Trophoblast cell (in vitro differentiated cells and primary cell): ENCODE data around the gene GTF2A2.
"Not testable (repeated sequence)": the region's sequence is repeated elsewhere in the genome, so short reads cannot be mapped to it uniquely, and the experiment has no call there.

ENCODE experiments used
- DNase-seq, 2 donors: peaks; one replicate each; pipeline ENCODE4 v3.0.0-alpha.2; 2016
- H2AFZ ChIP-seq: 2 replicates; pipeline ENCODE4 v1.6.1; 2013; ENCODE audit warnings: low read length, moderate library complexity, mild to moderate bottlenecking; ENCODE audit not compliant: insufficient read depth, poor library complexity
- H2AK5ac ChIP-seq: 2 replicates; pipeline ENCODE4 v1.6.1; 2013; ENCODE audit warnings: mild to moderate bottlenecking, low read length
- H2BK120ac ChIP-seq: 2 replicates; pipeline ENCODE4 v1.6.1; 2013; ENCODE audit warnings: low read length, mild to moderate bottlenecking, moderate library complexity; ENCODE audit not compliant: insufficient read depth, poor library complexity
- H2BK12ac ChIP-seq: 2 replicates; pipeline ENCODE4 v1.6.1; 2013; ENCODE audit warnings: mild to moderate bottlenecking, low read length, moderate library complexity
- H2BK5ac ChIP-seq: 2 replicates; pipeline ENCODE4 v1.6.1; 2013; ENCODE audit warnings: low read length, low read depth, moderate library complexity, mild to moderate bottlenecking; ENCODE audit not compliant: poor library complexity
- H3K14ac ChIP-seq: 2 replicates; pipeline ENCODE4 v1.6.1; 2013; ENCODE audit warnings: mild to moderate bottlenecking, low read length
- H3K18ac ChIP-seq: 2 replicates; pipeline ENCODE4 v1.6.1; 2013; ENCODE audit warnings: mild to moderate bottlenecking, low read length
- H3K23ac ChIP-seq: 2 replicates; pipeline ENCODE4 v1.6.1; 2013; ENCODE audit warnings: low read length
- H3K27ac ChIP-seq: 2 replicates; pipeline ENCODE4 v1.5.1; 2013; ENCODE audit warnings: low read depth, mild to moderate bottlenecking, inconsistent platforms, low read length, moderate library complexity
- H3K27me3 ChIP-seq: 2 replicates; pipeline ENCODE4 v1.6.1; 2013; ENCODE audit warnings: inconsistent platforms, mild to moderate bottlenecking, low read length, moderate library complexity; ENCODE audit not compliant: insufficient read depth
- H3K36me3 ChIP-seq, 2 experiments: 1 replicate in 1 of 2; 2 replicates in 1 of 2; pipeline ENCODE4 v1.6.1; 2013; ENCODE audit warnings: low read length in 2 of 2, mild to moderate bottlenecking in 2 of 2, moderate library complexity in 1 of 2; ENCODE audit not compliant: insufficient read depth in 2 of 2, control insufficient read depth in 1 of 2
- H3K4ac ChIP-seq: 2 replicates; pipeline ENCODE4 v1.6.1; 2013; ENCODE audit warnings: low read depth, mild to moderate bottlenecking, low read length, moderate library complexity
- H3K4me1 ChIP-seq, 2 experiments: 1 replicate in 1 of 2; 2 replicates in 1 of 2; pipeline ENCODE4 v1.6.1; 2013; ENCODE audit warnings: low read length in 2 of 2, mild to moderate bottlenecking in 2 of 2, moderate library complexity in 1 of 2; ENCODE audit not compliant: insufficient read depth in 2 of 2, control insufficient read depth in 1 of 2
- H3K4me2 ChIP-seq: 2 replicates; pipeline ENCODE4 v1.6.1; 2013; ENCODE audit warnings: inconsistent platforms, mild to moderate bottlenecking, low read length, moderate library complexity
- H3K4me3 ChIP-seq: 2 replicates; pipeline ENCODE4 v1.5.1; 2013; ENCODE audit warnings: mild to moderate bottlenecking, low read depth, low read length, inconsistent platforms
- H3K79me1 ChIP-seq: one replicate; pipeline ENCODE4 v1.6.1; 2013; ENCODE audit warnings: low read length
- H3K79me2 ChIP-seq: 2 replicates; pipeline ENCODE4 v1.6.1; 2013; ENCODE audit warnings: low read length, mild to moderate bottlenecking; ENCODE audit not compliant: control insufficient read depth, insufficient read depth, poor library complexity
- H3K9ac ChIP-seq: 2 replicates; pipeline ENCODE4 v1.6.1; 2013; ENCODE audit warnings: mild to moderate bottlenecking, low read length
- H3K9me3 ChIP-seq: 2 replicates; pipeline ENCODE4 v1.6.1; 2013; ENCODE audit warnings: low read depth, mild to moderate bottlenecking, control low read depth, inconsistent platforms, low read length; ENCODE audit not compliant: insufficient read depth
- H4K12ac ChIP-seq: 2 replicates; pipeline ENCODE4 v1.6.1; 2013; ENCODE audit warnings: low read depth, mild to moderate bottlenecking, low read length, moderate library complexity
- H4K8ac ChIP-seq: 2 replicates; pipeline ENCODE4 v1.6.1; 2013; ENCODE audit warnings: low read depth, mild to moderate bottlenecking, low read length, moderate library complexity
- H4K91ac ChIP-seq: one replicate; pipeline ENCODE4 v1.6.1; 2013; ENCODE audit warnings: low read depth, mild to moderate bottlenecking, low read length, moderate library complexity
- WGBS: extraction: QIAGEN DNeasy Blood & Tissue Kit; methylation state at CpG from one replicate; pipeline ENCODE4 v1.1.7; 2013; ENCODE audit warnings: missing lambda C conversion rate; ENCODE audit not compliant: insufficient read length, insufficient coverage; ENCODE audit errors: extremely low coverage; 5-methylcytosine and 5-hydroxymethylcytosine counted together

GTF2A2 gene

DNA sequence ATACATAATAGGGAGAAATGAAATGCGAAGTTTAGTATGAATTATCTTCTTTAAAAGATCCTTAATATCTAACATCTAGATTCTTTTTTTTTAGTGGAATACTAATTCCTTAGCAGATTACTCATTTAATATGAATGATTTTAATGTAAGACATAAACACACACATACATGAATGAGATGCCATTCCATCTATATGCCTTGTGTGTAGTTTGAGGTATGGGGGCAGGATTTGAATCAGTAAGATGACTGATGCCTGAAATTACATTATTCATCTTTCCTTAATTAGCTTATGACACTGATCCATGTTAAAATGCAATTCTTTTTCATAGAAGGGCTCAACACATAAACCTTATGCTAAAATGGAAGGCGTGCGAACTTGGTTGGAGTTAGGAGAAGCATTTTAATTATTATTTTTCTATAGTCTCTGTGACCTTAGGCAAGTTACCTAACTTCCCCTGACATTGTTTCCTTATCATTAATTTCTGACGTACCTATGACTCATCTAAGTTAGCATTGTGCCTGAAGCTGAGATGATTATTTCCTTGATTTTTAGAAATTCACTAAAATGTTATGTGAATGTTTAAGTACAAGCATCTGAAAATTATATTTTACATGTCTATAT lies 42.6 kb upstream of the GTF2A2 start:
- Histone ChIP-seq H3K14ac (no peak overlapping the region), H3K4me1 (no peaks in the 10 kb centered on the region), H2AK5ac (no peak overlapping the region), H3K4me3 (no peak overlapping the region), H3K9me3 (no peaks in the 10 kb centered on the region), H2BK5ac (no peak overlapping the region), H3K79me2 (no peaks in the 10 kb centered on the region), H4K91ac (no peak overlapping the region), H4K8ac (no peak overlapping the region), H2BK120ac (no peak overlapping the region), H3K18ac (no peak overlapping the region), H3K36me3 (no peaks in the 10 kb centered on the region), H3K27me3 (no peaks in the 10 kb centered on the region), H4K12ac (no peak overlapping the region), H3K27ac (no peak overlapping the region), H3K23ac (no peak overlapping the region), H2AFZ (no peak overlapping the region), H2BK12ac (no peak overlapping the region), H3K9ac (no peak overlapping the region), H3K79me1 (no peaks in the 10 kb centered on the region), H3K4ac (no peak overlapping the region), H3K4me2 (no peak overlapping the region)
- DNase-seq, result peak; percentile 19 to 84
- no CpG with 5 or more reads among the region's 4 CpGs for WGBS

DNA sequence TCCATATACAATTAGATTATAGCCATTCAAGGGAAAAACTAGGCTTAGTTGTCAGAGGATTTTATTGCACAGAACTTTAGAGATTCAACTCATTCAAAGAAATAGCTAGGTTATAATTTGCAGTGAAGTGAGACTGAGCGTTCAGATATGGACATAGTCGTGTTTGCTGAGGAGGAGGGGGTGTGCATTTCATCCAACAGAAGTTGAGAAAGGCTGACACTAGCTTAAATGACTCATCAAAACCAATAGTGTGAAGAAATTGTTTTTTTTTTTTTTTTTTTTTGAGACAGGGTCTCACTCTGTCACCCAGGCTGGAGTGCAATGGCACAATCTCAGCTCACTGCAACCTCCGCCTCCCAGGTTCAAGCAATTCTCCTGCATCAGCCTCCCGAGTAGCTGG lies 40.8 kb upstream of the GTF2A2 start:
- not testable (repeated sequence) for H3K9ac ChIP-seq, H3K27ac ChIP-seq, H4K12ac ChIP-seq, H2AK5ac ChIP-seq, H3K18ac ChIP-seq, H2BK12ac ChIP-seq, H3K4me2 ChIP-seq, H3K9me3 ChIP-seq, DNase-seq, H3K23ac ChIP-seq, H3K27me3 ChIP-seq, H3K79me2 ChIP-seq, H4K8ac ChIP-seq, H3K4me3 ChIP-seq, H3K79me1 ChIP-seq, H2AFZ ChIP-seq, H3K4ac ChIP-seq, H2BK120ac ChIP-seq, H2BK5ac ChIP-seq, H3K36me3 ChIP-seq, H3K4me1 ChIP-seq, H3K14ac ChIP-seq
- no CpG with 5 or more reads among the region's 4 CpGs for WGBS
- peak overlapping the region; percentile 37 for H4K91ac ChIP-seq

DNA sequence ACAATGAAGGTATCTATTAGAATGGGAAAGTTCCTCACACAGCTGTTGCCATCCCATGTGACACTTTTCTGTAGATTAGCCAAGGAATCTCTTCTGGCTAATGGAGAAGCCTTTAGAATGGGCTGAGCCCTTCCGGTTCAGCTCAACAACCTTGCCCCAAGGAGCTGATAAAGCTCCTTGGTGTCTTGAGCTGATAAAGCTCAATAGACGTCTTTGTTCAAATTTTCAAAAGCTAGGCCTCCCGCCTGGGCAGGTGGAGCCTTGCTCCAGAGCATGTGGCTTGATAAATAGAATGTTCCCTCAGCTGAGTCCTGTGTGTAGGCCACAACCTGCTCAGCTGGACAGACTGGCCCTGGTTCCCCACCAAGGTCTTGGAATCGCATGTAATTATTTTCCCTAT lies 39.0 kb upstream of the GTF2A2 start:
- H3K4me1 ChIP-seq, result no peaks in the 10 kb centered on the region
- H3K9me3 ChIP-seq, result no peaks in the 10 kb centered on the region
- no peak for DNase-seq
- no peak overlapping the region for H4K91ac ChIP-seq
- no peak overlapping the region for H2AFZ ChIP-seq
- H3K36me3 ChIP-seq, result no peaks in the 10 kb centered on the region
- no peak overlapping the region for H3K18ac ChIP-seq
- no peak overlapping the region for H2BK12ac ChIP-seq
- WGBS, result no CpG with 5 or more reads among the region's 4 CpGs
- no peak overlapping the region for H3K9ac ChIP-seq
- peak overlapping the region; percentile 15 for H3K27ac ChIP-seq
- H3K14ac ChIP-seq, result no peak overlapping the region
- no peak overlapping the region for H4K12ac ChIP-seq
- no peak overlapping the region for H2BK120ac ChIP-seq
- H3K79me2 ChIP-seq, result no peaks in the 10 kb centered on the region
- no peak overlapping the region for H4K8ac ChIP-seq
- H3K4me2 ChIP-seq, result no peak overlapping the region
- H3K79me1 ChIP-seq, result no peaks in the 10 kb centered on the region
- no peak overlapping the region for H3K23ac ChIP-seq
- H3K4ac ChIP-seq, result no peak overlapping the region
- H3K27me3 ChIP-seq, result no peaks in the 10 kb centered on the region
- H2BK5ac ChIP-seq, result no peak overlapping the region
- no peak overlapping the region for H3K4me3 ChIP-seq
- no peak overlapping the region for H2AK5ac ChIP-seq

DNA sequence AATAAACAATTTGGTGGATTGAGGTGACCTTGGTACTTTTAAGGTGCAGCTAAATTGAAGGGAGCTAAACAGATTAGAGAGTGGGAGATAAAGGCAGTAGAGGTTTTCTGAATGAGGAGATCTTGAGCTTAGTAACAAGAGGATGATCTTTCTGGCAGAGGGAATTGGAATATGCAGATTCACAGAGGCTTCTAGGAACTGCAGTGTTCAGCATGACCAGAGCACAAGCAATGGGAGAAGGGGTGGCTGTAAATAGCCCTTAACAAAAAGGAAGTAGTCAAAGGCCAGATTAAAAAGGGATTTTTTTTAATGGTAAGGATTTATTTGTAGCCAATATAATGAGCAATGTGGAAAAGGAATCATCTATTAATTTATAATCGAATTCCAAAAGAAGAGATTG lies 37.5 kb upstream of the GTF2A2 start:
- H4K8ac ChIP-seq, result no peak overlapping the region
- no peak overlapping the region for H3K4ac ChIP-seq
- no peak overlapping the region for H3K4me2 ChIP-seq
- H2BK5ac ChIP-seq, result no peak overlapping the region
- H3K9me3 ChIP-seq, result no peaks in the 10 kb centered on the region
- no CpG with 5 or more reads among the region's 1 CpG for WGBS
- no peaks in the 10 kb centered on the region for H3K36me3 ChIP-seq
- H3K4me1 ChIP-seq, result no peaks in the 10 kb centered on the region
- H4K91ac ChIP-seq, result no peak overlapping the region
- no peak overlapping the region for H3K4me3 ChIP-seq
- H2AFZ ChIP-seq, result no peak overlapping the region
- no peak overlapping the region for H3K23ac ChIP-seq
- no peaks in the 10 kb centered on the region for H3K79me1 ChIP-seq
- H2BK12ac ChIP-seq, result no peak overlapping the region
- H3K27me3 ChIP-seq, result no peaks in the 10 kb centered on the region
- no peak for DNase-seq
- no peak overlapping the region for H3K18ac ChIP-seq
- H4K12ac ChIP-seq, result no peak overlapping the region
- H3K9ac ChIP-seq, result no peak overlapping the region
- H3K14ac ChIP-seq, result no peak overlapping the region
- no peaks in the 10 kb centered on the region for H3K79me2 ChIP-seq
- no peak overlapping the region for H3K27ac ChIP-seq
- H2AK5ac ChIP-seq, result no peak overlapping the region
- no peak overlapping the region for H2BK120ac ChIP-seq
